ENCODE data around the gene PRSS27.

PRSS27 gene

DNA sequence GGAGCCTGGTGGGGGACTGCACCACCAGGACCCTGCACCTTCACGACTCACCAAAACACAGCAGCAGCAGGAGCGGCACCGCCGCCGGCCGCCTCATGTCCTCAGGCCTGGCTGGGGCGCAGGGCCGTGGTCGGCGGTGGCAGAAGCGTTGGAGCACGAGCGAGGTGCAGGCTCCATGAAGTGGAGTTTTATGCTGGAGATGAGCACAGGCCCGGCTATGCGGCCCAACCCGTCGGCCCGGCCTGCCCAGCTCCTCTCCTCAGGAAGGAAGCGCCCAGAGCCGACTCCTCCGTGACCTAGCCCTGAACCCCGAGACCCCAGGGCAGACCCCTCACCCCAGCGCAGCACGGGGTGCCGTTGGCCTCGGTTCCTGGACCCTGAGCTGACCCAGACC lies at the start of gene PRSS27:
Gene PRSS27, minus strand, starts transcription at position 161 of the 394 bp plus-strand sequence. Its CDS starts 64 bp downstream, at position 97.
- no peak for DNase-seq (ENCODE audit: low read depth)

DNA sequence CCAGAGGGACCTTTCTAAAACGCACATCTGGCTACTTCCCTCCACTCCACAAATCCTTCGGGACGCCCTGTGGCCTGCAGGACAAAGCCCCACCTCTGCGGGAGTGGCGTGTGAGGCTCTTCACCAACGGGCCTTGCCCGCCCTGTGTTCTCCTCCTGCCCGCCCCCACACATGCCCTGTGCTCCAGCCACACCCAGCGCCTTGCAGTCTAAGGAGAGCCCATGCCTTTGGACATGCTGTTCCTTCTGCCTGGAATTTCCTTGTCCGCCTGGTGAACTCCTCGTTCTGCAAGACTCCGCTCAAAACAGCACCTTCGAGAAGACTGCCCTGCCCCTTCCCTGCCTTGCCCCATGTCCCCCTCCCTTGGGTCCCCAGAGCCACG lies 49.6 kb upstream of the PRSS27 start:
- no peak for DNase-seq (ENCODE audit: low read depth)

DNA sequence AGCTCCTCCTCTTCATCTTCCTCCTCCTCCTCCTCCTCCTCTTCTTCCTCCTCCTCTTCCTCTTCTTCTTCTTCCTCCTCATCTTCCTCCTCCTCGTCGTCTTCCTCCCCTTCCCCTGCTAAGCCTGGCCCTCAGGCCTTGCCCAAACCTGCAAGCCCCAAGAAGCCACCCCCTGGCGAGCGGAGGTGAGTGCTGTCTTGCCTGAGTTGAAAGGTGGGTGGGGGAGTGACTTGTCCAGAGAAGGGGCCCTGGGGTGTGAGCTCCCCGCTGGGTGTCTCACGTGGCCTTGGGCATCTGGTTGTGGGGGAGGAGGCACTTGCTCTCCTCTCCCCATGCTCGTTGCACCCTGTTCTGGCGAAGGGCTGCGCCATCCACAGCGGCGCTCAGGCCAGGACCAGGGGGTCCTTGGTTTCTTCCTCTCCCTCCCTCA lies 49.1 kb upstream of the PRSS27 start:
- no peak for DNase-seq (ENCODE audit: low read depth)

DNA sequence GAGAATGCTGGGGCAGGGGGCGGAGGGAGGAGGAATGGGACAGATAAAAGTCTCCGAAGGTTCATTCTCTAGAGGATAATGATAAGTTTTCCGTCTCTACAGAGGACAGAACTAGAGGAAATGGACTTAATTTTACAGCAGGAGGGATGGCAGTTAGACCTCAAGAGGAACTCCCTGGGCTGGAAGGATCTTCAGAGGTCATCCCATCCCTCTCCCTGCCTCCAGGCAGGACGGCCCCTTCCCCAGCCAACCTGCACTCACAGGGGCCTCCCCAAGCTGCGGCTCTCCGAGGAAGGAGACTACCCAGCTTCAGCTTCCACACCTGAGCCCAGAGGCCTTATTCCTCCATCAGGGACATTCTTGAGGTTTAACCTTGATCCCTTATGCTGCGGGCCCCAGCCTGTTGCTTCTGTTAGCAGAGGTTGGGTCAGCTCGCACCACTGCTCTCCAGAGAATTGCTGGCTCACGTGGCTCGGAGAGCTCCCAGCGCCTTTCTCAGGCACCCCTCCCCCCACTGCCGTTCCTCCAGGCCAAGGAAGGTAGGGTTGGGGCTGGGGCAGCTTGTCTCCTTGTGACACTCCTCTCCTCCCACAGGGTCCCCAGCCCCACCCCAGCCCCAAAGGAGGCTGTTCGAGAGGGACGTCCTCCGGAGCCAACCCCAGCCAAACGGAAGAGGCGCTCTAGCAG lies 48.5 kb upstream of the PRSS27 start:
- no peak for DNase-seq (ENCODE audit: low read depth)

DNA sequence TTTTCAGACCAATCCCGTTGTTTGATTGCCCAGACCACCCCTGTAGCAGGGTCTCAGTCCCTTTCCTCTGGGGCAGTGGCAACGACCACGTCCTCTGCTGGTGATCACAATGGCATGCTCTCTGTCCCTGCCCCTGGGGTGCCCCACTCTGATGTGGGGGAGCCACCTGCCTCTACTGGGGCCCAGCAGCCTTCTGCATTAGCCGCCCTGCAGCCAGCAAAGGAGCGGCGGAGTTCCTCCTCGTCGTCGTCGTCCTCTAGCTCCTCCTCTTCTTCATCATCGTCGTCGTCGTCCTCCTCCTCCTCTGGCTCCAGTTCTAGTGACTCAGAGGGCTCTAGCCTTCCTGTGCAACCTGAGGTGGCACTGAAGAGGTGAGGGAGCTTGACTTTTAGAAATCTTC lies 47.9 kb upstream of the PRSS27 start:
- no peak for DNase-seq (ENCODE audit: low read depth)

DNA sequence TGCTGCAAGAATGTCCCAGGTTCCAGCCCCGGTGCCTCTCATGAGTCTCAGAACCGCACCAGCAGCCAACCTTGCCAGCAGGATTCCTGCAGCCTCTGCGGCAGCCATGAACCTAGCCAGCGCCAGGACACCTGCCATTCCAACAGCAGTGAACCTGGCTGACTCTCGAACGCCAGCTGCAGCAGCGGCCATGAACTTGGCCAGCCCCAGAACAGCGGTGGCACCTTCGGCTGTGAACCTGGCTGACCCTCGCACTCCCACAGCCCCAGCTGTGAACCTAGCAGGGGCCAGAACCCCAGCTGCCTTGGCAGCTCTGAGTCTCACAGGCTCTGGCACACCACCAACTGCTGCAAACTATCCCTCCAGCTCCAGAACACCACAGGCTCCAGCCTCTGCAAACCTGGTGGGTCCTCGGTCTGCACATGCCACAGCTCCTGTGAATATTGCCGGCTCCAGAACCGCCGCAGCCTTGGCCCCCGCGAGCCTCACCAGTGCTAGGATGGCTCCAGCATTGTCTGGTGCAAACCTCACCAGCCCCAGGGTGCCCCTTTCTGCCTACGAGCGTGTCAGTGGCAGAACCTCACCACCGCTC lies 47.2 kb upstream of the PRSS27 start:
- DNase-seq (ENCODE audit: low read depth): no peak

DNA sequence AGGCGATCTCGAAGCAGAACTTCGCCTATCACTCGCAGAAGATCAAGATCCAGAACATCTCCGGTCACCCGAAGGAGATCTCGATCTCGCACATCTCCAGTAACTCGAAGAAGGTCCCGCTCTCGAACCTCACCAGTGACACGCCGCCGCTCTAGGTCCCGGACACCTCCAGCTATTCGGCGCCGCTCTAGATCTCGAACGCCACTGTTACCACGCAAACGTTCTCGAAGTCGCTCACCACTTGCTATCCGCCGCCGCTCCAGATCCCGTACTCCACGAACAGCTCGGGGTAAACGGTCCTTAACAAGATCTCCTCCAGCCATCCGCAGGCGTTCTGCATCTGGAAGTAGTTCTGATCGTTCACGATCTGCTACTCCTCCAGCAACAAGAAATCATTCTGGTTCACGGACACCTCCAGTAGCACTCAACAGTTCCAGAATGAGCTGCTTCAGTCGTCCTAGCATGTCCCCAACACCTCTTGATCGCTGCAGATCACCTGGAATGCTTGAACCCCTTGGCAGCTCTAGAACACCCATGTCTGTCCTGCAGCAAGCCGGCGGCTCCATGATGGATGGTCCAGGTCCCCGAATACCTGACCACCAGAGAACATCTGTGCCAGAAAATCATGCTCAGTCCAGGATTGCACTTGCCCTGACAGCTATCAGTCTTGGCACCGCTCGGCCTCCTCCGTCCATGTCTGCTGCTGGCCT lies 46.6 kb upstream of the PRSS27 start:
- no peak for DNase-seq (ENCODE audit: low read depth)

DNA sequence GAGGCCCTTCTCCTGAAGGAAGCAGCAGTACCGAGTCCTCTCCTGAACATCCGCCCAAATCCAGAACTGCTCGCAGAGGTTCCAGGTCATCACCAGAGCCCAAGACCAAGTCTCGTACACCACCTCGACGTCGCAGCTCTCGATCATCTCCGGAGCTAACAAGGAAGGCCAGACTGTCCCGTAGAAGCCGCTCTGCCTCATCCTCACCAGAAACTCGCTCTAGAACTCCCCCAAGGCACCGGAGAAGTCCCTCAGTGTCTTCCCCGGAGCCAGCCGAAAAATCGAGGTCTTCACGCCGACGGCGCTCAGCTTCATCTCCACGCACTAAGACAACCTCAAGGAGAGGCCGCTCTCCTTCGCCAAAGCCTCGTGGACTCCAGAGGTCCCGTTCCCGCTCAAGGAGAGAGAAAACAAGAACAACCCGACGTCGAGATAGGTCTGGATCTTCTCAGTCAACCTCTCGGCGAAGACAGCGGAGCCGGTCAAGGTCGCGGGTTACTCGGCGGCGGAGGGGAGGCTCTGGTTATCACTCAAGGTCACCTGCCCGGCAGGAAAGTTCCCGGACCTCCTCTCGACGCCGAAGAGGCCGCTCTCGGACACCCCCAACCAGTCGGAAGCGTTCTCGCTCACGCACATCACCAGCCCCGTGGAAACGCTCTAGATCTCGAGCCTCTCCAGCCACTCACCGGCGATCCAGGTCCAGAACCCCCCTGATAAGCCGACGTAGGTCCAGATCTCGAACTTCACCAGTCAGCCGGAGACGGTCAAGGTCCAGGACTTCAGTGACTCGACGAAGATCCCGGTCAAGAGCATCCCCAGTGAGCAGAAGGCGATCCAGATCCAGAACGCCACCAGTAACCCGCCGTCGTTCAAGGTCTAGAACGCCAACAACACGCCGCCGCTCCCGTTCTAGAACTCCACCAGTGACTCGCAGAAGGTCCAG lies 45.7 kb upstream of the PRSS27 start:
- DNase-seq (ENCODE audit: low read depth): no peak

DNA sequence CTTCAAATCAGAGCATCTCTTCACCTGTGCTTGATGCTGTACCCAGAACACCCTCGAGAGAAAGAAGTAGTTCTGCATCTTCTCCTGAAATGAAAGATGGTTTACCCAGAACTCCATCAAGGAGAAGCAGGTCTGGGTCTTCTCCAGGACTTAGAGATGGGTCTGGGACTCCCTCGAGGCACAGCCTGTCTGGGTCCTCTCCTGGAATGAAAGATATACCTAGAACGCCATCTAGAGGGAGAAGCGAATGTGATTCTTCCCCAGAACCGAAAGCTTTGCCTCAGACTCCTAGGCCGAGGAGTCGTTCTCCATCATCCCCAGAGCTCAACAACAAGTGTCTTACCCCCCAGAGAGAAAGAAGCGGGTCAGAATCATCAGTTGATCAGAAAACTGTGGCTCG lies 44.7 kb upstream of the PRSS27 start:
- no peak for DNase-seq (ENCODE audit: low read depth)

DNA sequence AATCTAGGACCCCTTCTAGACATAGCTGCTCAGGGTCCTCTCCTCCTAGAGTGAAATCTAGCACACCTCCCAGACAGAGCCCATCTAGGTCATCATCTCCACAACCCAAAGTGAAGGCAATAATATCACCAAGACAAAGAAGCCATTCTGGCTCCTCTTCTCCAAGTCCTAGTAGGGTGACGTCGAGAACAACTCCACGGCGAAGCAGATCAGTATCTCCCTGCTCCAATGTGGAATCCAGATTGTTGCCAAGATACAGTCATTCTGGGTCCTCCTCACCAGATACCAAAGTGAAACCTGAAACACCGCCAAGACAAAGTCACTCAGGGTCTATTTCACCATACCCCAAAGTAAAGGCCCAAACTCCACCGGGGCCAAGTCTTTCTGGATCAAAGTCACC lies 43.1 kb upstream of the PRSS27 start:
- DNase-seq (ENCODE audit: low read depth): no peak

DNA sequence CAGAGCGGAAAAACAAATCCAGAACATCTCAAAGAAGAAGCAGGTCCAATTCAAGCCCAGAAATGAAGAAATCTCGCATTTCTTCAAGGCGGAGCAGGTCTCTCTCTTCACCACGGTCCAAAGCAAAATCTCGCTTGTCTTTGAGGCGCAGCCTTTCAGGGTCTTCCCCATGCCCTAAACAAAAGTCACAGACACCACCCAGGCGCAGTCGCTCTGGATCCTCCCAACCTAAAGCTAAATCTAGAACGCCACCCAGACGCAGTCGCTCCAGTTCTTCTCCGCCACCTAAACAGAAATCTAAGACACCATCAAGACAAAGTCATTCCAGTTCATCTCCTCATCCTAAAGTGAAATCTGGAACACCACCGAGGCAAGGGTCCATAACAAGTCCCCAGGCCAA lies 42.7 kb upstream of the PRSS27 start:
- DNase-seq (ENCODE audit: low read depth): no peak

DNA sequence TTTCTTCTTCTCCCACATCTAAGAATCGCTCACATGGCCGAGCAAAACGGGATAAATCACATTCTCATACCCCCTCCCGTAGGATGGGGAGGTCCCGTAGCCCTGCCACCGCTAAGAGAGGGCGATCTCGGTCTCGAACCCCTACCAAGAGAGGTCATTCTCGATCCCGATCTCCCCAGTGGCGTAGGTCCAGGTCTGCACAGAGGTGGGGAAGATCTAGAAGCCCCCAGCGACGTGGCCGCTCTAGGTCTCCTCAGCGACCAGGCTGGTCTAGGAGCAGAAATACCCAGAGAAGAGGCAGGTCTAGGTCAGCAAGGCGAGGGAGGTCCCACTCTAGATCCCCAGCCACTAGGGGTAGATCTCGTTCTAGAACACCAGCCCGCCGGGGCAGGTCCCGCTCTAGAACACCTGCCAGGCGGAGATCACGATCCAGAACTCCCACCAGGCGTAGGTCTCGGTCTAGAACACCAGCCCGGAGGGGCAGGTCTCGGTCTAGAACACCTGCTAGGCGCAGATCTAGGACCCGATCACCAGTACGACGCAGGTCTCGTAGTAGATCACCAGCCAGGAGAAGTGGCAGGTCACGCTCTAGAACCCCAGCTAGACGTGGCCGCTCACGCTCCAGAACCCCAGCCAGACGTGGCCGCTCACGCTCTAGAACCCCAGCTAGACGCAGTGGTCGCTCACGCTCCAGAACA lies 42.0 kb upstream of the PRSS27 start:
- DNase-seq (ENCODE audit: low read depth): no peak

DNA sequence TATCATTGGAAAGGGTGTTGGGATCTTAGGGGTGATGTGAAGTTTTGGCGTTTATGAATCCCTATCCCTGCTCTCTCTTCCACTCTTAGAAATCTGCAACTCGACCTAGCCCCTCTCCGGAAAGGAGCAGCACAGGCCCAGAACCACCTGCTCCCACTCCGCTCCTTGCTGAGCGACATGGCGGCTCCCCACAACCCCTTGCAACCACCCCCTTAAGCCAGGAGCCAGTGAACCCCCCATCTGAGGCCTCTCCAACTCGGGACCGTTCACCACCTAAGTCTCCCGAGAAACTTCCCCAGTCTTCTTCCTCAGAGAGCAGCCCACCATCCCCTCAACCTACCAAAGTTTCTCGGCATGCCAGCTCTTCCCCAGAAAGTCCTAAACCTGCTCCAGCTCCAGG lies 41.4 kb upstream of the PRSS27 start:
- DNase-seq (ENCODE audit: low read depth): no peak

DNA sequence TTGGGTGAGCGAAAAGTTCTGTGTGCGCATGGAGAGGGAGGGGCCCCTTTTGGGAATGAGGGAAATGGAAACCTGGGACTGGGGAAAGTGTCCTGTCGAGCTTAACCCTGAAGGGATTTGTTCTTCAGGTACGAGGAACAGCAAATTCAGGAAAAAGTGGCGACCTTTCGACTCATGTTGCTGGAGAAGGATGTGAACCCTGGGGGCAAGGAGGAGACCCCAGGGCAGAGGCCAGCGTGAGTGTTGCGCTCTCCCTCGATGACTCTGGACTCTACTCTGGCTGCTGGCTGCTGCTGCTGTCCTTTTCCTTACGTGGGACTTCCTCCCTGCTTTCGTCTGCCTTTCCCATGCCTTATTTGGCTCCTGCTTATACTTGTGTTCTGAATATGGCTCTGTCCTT lies 37.3 kb upstream of the PRSS27 start:
- DNase-seq (ENCODE audit: low read depth): no peak

DNA sequence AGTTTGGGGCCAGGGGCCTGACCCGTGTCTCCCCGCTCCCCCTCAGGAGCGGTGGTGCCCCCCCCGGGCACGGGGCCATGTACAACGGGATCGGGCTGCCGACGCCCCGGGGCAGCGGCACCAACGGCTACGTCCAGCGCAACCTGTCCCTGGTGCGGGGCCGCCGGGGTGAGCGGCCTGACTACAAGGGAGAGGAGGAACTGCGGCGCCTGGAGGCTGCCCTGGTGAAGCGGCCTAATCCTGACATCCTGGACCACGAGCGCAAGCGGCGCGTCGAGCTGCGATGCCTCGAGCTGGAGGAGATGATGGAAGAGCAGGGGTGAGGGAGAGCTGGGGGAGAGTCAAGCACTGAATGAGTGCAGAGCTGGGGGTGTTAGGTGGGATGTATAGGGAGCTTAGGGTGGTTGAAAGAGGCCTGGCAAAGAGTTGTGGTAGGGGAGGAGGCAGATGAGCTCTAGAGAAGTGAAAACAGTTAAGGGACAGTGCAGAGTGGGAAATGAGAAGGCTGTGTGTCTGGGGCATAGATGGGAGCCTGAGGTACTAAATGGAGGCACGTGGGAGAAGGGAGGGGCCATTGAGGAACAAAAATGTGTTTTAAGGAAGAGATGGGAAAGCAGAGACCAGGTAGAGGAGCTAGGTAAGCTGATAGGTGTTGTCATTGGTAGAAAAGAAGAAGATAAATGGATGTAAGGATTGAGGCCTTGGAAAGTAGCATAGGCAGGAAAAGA lies 36.4 kb upstream of the PRSS27 start:
- no peak for DNase-seq (ENCODE audit: low read depth)

DNA sequence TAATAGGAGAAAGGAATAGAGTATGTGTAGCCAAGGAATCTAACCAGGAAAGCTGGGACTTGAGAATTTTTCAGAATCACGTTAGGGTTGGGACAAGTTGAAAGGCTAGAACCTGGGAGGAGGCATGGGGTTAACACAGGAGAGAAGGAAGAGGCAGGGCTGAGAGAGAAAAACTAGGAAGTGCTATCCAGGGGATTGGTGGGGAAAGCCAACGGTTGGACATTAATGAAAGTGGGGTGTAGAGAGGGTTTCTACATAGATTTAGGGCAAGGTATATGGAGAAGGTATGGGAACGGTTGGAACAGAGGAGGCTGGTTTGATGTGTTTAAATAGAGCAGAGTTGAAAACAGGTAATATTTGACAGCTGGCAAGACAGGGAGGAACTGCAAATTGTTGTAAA lies 35.1 kb upstream of the PRSS27 start:
- no peak for DNase-seq (ENCODE audit: low read depth)

DNA sequence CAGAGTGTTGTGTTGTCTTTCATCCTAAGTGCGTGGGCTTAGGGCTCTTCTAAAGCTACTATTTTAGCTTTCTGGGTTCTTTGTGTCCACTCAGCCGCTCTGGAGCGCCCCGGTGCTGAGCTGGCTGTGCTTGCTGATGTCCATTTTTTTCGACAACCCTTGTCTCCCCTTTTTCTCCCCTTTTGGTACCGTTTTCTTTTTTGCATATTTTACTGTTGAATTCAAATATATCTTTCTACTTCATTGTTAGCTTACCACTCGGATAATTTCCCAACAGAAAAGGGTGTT lies 33.7 kb upstream of the PRSS27 start:
- no peak for DNase-seq (ENCODE audit: low read depth)

DNA sequence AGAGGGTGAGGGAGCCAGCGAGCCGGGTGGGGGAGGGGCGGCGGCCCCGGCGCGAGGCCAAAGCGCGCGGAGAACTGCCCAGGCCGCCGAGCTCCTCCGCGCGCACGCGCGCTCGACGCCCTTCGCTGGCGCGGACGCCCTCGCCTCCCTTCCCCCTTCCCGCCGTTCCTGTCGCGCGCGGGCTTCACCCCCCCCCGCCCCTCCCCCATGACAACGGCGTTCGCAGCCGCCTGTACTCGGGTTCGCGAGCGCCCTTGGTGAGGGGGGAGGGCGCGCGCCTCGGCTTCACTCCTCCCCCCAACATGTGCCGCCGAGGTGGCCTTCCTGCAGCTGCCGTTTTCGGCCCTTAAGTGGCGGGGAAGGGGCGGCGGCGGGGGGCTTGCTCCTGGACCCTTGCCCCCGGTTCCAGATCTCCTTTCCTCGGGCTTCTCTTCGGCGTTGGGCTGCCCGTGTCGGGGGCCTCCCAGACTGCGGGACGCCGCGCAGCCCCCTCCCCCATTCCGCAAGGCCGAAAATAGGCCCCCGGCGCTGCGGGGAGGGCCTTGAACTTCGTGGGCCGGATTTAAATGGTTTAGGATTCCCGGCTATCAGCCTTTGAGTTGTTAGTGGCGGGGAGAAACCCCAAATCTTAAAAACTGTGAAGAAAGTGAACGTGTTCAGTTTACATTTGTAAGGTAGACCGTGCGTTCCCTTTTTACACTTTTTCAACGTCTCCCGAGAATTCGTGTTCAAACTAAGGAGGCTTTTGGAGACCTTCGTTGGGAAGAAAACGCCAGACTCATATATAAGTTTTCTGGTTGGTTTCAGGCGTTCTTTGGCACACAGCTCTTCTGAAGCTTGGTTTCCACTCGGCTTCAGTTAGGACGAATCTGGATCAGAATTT lies 33.1 kb upstream of the PRSS27 start:
- no peak for DNase-seq (ENCODE audit: low read depth)

DNA sequence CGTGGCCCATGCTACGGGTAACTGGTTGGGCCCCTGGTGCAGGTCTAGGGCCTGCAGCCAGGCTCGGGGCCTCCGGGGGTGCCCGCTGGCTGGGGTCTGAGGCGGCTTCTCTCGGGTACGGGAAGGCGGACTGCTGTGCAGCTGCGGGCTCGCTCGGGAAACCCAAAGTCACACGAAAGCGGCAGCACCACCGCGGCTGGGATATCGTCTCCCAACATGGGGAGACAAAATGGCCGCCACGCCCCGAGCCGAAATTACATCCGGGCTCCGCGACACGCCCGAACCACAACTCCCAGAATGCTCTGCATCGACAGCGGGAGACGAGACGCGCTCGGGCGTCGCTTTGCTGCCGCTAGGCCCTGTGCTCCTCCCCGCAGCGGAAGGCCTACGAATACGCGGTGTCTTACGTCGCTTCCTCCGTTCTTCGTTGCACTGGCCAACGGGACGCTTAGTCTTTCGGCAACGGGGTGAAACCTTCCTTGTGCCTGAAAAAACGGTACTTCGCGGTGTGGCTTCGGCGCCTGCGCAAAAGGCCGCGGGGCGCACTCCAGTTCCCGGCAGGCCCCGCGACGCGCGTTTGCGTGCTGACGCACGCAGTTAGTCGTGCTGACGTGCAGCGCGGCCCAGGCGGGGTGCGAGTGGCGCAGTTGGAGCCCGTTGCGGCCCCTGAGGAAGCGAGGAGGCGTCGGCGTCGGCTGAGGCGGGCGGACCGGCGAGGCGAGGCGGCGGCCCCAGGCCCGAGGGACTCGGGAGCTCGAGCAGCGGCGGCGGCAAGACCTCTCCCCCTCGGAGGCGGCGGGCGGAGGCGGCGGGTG lies 32.2 kb upstream of the PRSS27 start, which contains the start of gene SRRM2:
Gene SRRM2, plus strand, starts transcription at position 604 of the 815 bp plus-strand sequence. CDS start 3,727 bp downstream, outside the sequence.
- DNase-seq (ENCODE audit: low read depth): peak; percentile 91

All from activated gamma-delta T cell treated with anti-CD3 and anti-CD28 coated beads, Interleukin-2, amount 50 U/mL, for 16 hours (primary cell).